ENCODE data around the gene MINDY3. TPM values are rescaled to one million over a fixed set of nuclear protein-coding genes. Genes with fewer than 3 reads are reported as not detected.
"Not testable (repeated sequence)": the region's sequence is repeated elsewhere in the genome, so short reads cannot be mapped to it uniquely, and the experiment has no call there.

Gene MINDY3
- total RNA-seq, 1 donor from 2014 or later: 28.5 TPM

- peaks cover 41% of the 10 kb centered on the region for H3K36me3 Mint-ChIP-seq (ENCODE audit: unreplicated experiment)
- H3K27me3 Mint-ChIP-seq (ENCODE audit: unreplicated experiment): no peaks in the 10 kb centered on the region
- H3K27ac Mint-ChIP-seq (ENCODE audit: unreplicated experiment): no peak overlapping the region
- TF ChIP-seq, protein P1, sequence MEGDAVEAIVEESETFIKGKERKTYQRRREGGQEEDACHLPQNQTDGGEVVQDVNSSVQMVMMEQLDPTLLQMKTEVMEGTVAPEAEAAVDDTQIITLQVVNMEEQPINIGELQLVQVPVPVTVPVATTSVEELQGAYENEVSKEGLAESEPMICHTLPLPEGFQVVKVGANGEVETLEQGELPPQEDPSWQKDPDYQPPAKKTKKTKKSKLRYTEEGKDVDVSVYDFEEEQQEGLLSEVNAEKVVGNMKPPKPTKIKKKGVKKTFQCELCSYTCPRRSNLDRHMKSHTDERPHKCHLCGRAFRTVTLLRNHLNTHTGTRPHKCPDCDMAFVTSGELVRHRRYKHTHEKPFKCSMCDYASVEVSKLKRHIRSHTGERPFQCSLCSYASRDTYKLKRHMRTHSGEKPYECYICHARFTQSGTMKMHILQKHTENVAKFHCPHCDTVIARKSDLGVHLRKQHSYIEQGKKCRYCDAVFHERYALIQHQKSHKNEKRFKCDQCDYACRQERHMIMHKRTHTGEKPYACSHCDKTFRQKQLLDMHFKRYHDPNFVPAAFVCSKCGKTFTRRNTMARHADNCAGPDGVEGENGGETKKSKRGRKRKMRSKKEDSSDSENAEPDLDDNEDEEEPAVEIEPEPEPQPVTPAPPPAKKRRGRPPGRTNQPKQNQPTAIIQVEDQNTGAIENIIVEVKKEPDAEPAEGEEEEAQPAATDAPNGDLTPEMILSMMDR (IDR thresholded peaks at IDR 0.05): no peak
- no peak for DNase-seq (ENCODE audit: extremely low spot score, unreplicated experiment)
- peaks cover 1% of the 10 kb centered on the region for H3K4me1 Mint-ChIP-seq (ENCODE audit: unreplicated experiment)
- H3K4me3 Mint-ChIP-seq (ENCODE audit: unreplicated experiment): no peak overlapping the region
- H3K9me3 Mint-ChIP-seq (ENCODE audit: unreplicated experiment): no peaks in the 10 kb centered on the region
Observed at GRCh38 chr10:15783941-15784636, 76.2 kb downstream of the MINDY3 start.

DNA sequence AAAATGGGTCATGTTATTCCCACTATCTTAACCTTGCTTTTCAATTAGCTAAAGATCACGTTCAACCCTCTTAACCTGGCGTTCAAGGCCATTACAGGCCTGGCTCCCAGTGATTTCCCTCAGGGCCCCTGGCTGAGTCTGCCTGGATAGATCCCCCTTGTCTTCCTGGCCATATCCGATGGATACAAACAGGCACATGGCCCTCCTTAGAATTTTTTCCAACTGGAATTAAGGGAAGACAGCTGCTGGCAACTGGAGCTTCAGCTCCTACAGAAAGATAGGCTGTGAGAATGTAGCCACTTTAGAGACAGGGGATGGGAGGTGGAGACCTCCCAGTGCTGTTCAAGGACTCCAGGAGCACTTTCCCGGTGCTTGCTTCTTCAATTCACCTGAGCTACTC is 77.5 kb downstream of the MINDY3 start:
- H3K4me1 Mint-ChIP-seq (ENCODE audit: unreplicated experiment): peaks cover 1% of the 10 kb centered on the region
- H3K4me3 Mint-ChIP-seq (ENCODE audit: unreplicated experiment): no peak overlapping the region
- H3K27ac Mint-ChIP-seq (ENCODE audit: unreplicated experiment): no peak overlapping the region
- no peak for DNase-seq (ENCODE audit: extremely low spot score, unreplicated experiment)
- TF ChIP-seq, protein P1 (IDR thresholded peaks at IDR 0.05): no peak
- H3K9me3 Mint-ChIP-seq (ENCODE audit: unreplicated experiment): peaks cover 3% of the 10 kb centered on the region
- H3K27me3 Mint-ChIP-seq (ENCODE audit: unreplicated experiment): no peaks in the 10 kb centered on the region
- peaks cover 45% of the 10 kb centered on the region for H3K36me3 Mint-ChIP-seq (ENCODE audit: unreplicated experiment)

DNA sequence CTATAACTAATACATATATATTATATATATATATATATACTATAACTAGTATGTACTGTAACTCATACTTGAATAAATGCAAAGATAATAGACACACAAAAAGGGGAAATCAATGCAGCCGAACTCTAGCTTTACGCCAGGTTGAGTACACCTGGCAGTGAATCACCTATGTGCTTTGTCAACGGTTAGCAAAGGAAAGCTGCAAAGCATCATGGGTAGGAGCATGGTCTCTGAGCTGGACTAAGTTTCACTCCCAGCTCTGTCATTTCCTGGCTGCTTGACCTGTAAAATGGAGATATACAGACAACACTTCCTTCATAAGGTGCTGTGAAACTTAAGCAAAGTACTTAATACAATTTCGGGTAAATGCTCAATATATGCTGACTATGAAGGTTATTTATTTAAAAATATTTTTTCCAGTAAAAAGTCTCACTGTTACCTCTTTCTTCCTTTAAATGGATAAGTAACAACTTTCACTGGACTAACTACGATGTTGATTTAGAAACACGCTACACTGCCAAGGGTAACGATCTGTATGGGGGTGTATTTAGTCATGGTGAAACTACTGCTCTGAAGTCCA is 78.8 kb downstream of the MINDY3 start:
- H3K27ac Mint-ChIP-seq (ENCODE audit: unreplicated experiment): no peak overlapping the region
- DNase-seq (ENCODE audit: extremely low spot score, unreplicated experiment): no peak
- peaks cover 3% of the 10 kb centered on the region for H3K9me3 Mint-ChIP-seq (ENCODE audit: unreplicated experiment)
- TF ChIP-seq, protein P1 (IDR thresholded peaks at IDR 0.05): no peak
- H3K4me3 Mint-ChIP-seq (ENCODE audit: unreplicated experiment): no peak overlapping the region
- peaks cover 1% of the 10 kb centered on the region for H3K4me1 Mint-ChIP-seq (ENCODE audit: unreplicated experiment)
- peaks cover 48% of the 10 kb centered on the region for H3K36me3 Mint-ChIP-seq (ENCODE audit: unreplicated experiment)
- H3K27me3 Mint-ChIP-seq (ENCODE audit: unreplicated experiment): no peaks in the 10 kb centered on the region

DNA sequence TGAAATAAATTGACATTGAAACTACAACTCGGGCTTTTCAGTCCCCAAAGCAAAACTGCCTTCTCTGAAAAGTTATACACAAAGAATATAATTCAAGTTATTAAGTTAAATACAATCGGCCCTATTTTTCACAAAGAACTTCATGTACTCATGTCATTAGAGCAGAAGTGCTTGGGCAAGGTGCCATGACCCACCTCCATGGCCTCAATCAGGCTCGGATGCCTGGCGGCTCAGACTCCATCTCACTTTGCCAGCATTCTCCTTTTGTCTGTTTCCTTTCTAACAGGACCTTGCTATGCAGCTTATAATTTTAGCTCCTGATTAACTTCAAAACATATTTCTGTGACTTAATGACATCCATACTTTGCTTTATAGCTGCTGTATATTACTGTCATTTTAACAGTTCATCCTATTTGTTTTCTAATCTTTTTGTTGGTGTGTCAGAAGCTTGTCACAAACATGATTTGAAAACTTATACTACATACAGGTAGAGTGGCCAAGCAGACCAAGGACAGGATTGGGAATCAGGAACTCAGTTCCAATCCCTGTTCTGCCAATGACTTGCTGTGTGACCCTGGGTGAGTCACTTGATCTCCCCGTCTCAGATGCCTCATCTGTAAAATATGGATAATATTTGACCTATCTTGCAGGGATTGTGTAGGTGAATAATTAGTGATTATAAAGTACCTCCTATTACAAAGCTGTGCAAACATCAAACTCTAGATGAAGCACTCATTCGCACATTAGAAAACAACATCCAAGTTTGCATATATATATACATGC is 79.8 kb downstream of the MINDY3 start:
- Mint-ChIP-seq H3K36me3 (ENCODE audit: unreplicated experiment) (peaks cover 46% of the 10 kb centered on the region), H3K27me3 (ENCODE audit: unreplicated experiment) (no peaks in the 10 kb centered on the region), H3K4me1 (ENCODE audit: unreplicated experiment) (peaks cover 5% of the 10 kb centered on the region), H3K9me3 (ENCODE audit: unreplicated experiment) (peaks cover 3% of the 10 kb centered on the region), H3K27ac (ENCODE audit: unreplicated experiment) (no peak overlapping the region), H3K4me3 (ENCODE audit: unreplicated experiment) (no peak overlapping the region)
- no peak for DNase-seq (ENCODE audit: extremely low spot score, unreplicated experiment)
- TF ChIP-seq, protein P1 (IDR thresholded peaks at IDR 0.05): no peak

DNA sequence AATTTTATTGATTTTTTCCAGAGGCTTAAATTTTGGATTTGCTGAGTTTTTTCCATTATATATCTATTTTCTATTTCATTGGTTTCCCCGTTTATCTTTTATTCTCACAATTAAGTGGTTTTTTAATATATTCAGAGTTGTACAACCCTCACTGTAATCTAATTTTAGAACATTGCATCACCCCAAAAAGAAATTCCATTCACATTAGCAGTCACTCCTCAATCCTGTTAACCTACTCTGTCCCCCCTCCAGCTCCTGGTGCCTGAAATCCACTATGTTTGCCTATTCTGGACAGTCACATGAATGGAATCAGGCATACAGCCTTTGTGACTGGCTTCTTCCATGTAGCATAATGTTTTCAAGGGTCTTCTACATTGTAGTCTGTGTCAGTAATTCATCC is 84.8 kb downstream of the MINDY3 start:
- Mint-ChIP-seq H3K4me3 (ENCODE audit: unreplicated experiment) (no peak overlapping the region), H3K27me3 (ENCODE audit: unreplicated experiment) (no peaks in the 10 kb centered on the region), H3K4me1 (ENCODE audit: unreplicated experiment) (peaks cover 5% of the 10 kb centered on the region), H3K36me3 (ENCODE audit: unreplicated experiment) (peaks cover 32% of the 10 kb centered on the region), H3K9me3 (ENCODE audit: unreplicated experiment) (peaks cover 8% of the 10 kb centered on the region), H3K27ac (ENCODE audit: unreplicated experiment) (no peak overlapping the region)
- no peak for DNase-seq (ENCODE audit: extremely low spot score, unreplicated experiment)
- TF ChIP-seq, protein P1 (IDR thresholded peaks at IDR 0.05): no peak

- not testable (repeated sequence) for H3K4me3 Mint-ChIP-seq (ENCODE audit: unreplicated experiment); DNase-seq (ENCODE audit: extremely low spot score, unreplicated experiment); H3K27ac Mint-ChIP-seq (ENCODE audit: unreplicated experiment); H3K27me3 Mint-ChIP-seq (ENCODE audit: unreplicated experiment); H3K4me1 Mint-ChIP-seq (ENCODE audit: unreplicated experiment); H3K9me3 Mint-ChIP-seq (ENCODE audit: unreplicated experiment)
- peaks cover 30% of the 10 kb centered on the region for H3K36me3 Mint-ChIP-seq (ENCODE audit: unreplicated experiment)
Observed at GRCh38 chr10:15774534-15774933, 85.8 kb downstream of the MINDY3 start.

All from osteocyte (in vitro differentiated cells).